ENCODE data around the gene PEX14.

PEX14 gene

DNA sequence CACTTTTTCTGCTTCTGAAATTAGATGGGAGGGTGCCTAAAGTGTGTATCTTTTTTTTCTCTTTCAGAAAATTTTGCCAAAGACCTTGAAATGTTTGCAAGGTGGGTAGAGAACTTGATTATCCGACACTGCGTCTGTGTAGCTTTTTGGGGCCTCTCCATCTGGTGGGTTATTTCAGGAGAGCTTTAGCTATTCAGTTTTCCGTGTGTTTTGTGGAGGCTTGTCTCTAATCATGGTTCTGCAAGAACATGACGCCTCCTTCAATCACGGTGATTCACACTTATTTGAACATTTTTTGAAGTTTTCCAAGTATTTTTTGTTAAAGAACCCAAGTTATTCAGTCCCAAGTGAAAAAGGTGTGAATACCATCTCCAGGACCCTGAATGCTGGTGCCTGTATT lies 40.2 kb upstream of the PEX14 start:
- no peak overlapping the region for H3K4me3 ChIP-seq (ENCODE audit: low read depth, low read length)
- H3K9ac ChIP-seq (ENCODE audit: low read depth, low read length), result no peak overlapping the region
- no peaks in the 10 kb centered on the region for H3K36me3 ChIP-seq (ENCODE audit: control insufficient read depth, insufficient read depth, low read length)
- no peaks in the 10 kb centered on the region for H3K9me3 ChIP-seq (ENCODE audit: control insufficient read depth, insufficient read depth, low read length)
- no peak overlapping the region for H3K27ac ChIP-seq (ENCODE audit: low read depth, low read length)
- no peaks in the 10 kb centered on the region for H3K4me1 ChIP-seq (ENCODE audit: control insufficient read depth, insufficient read depth, low read length)
- H3K27me3 ChIP-seq (ENCODE audit: control insufficient read depth, insufficient read depth, low read length), result no peaks in the 10 kb centered on the region

DNA sequence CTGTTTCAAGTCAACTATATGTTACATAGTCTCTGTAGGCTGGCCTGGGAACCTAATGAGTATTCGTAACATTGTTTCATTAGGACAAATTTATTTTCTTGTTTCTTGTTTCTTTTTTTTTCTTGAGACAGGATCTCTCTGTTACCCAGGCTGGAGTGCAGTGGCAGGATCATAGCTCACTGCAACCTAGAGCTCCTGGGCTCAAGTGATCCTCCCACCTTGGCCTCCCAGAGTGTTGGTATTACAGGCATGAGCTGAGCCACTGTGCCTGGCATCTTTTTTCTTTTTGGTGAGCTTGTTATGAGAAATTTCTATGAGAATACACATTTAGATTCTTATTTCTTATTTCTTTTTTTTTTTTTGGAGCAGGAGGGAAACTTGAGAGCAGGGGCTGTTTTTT lies 37.7 kb upstream of the PEX14 start:
- no peak overlapping the region for H3K4me3 ChIP-seq (ENCODE audit: low read depth, low read length)
- H3K9ac ChIP-seq (ENCODE audit: low read depth, low read length), result no peak overlapping the region
- H3K9me3 ChIP-seq (ENCODE audit: control insufficient read depth, insufficient read depth, low read length), result no peaks in the 10 kb centered on the region
- H3K4me1 ChIP-seq (ENCODE audit: control insufficient read depth, insufficient read depth, low read length), result no peaks in the 10 kb centered on the region
- H3K27ac ChIP-seq (ENCODE audit: low read depth, low read length), result no peak overlapping the region
- no peaks in the 10 kb centered on the region for H3K36me3 ChIP-seq (ENCODE audit: control insufficient read depth, insufficient read depth, low read length)
- H3K27me3 ChIP-seq (ENCODE audit: control insufficient read depth, insufficient read depth, low read length), result no peaks in the 10 kb centered on the region

DNA sequence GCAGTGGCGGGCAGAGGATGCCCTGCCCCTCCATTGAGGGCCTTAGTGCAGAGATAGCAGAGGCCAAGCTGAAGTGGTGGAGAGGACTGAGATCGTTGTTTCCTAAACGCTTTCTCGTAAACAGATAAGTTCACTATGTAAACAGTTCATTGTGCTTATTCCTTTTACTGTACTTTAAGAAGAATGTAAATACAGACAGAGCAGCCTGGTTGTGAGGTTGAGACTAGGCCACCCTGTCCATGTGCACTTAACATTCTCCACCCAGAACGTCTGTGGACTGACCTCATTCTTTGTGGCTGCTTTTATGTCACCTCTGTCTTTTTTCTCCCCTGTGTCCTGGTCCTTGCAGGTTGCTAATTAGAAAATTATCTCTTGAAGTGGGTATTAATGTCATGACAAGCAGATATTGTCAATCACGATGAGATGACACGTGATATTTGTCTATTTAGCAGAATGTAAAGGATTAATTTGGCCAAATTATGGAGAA lies 36.0 kb upstream of the PEX14 start:
- H3K9ac ChIP-seq (ENCODE audit: low read depth, low read length), result no peak overlapping the region
- no peak overlapping the region for H3K4me3 ChIP-seq (ENCODE audit: low read depth, low read length)
- H3K27me3 ChIP-seq (ENCODE audit: control insufficient read depth, insufficient read depth, low read length), result no peaks in the 10 kb centered on the region
- no peaks in the 10 kb centered on the region for H3K4me1 ChIP-seq (ENCODE audit: control insufficient read depth, insufficient read depth, low read length)
- H3K27ac ChIP-seq (ENCODE audit: low read depth, low read length), result no peak overlapping the region
- no peaks in the 10 kb centered on the region for H3K36me3 ChIP-seq (ENCODE audit: control insufficient read depth, insufficient read depth, low read length)
- no peaks in the 10 kb centered on the region for H3K9me3 ChIP-seq (ENCODE audit: control insufficient read depth, insufficient read depth, low read length)

DNA sequence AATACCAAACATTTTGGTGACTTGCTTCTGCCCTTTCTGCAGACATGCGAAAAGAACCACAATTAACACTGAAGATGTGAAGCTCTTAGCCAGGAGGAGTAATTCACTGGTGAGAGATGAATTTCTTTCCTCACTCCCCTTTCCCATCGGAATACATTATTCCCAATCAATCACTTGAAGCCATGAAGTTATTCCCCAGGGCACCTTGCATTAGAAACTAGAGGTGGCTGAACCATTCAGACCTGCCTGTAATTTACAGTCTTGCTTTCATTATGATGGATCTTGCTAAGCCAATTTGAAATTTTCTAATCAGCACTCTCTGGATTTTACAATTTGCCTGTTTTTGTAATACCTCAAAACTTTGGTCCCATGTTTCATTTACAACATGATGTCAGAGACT lies 34.4 kb upstream of the PEX14 start:
- Histone ChIP-seq H3K27me3 (ENCODE audit: control insufficient read depth, insufficient read depth, low read length) (no peaks in the 10 kb centered on the region), H3K9me3 (ENCODE audit: control insufficient read depth, insufficient read depth, low read length) (no peaks in the 10 kb centered on the region), H3K9ac (ENCODE audit: low read depth, low read length) (no peak overlapping the region), H3K36me3 (ENCODE audit: control insufficient read depth, insufficient read depth, low read length) (no peaks in the 10 kb centered on the region), H3K4me3 (ENCODE audit: low read depth, low read length) (no peak overlapping the region), H3K27ac (ENCODE audit: low read depth, low read length) (no peak overlapping the region), H3K4me1 (ENCODE audit: control insufficient read depth, insufficient read depth, low read length) (no peaks in the 10 kb centered on the region)

DNA sequence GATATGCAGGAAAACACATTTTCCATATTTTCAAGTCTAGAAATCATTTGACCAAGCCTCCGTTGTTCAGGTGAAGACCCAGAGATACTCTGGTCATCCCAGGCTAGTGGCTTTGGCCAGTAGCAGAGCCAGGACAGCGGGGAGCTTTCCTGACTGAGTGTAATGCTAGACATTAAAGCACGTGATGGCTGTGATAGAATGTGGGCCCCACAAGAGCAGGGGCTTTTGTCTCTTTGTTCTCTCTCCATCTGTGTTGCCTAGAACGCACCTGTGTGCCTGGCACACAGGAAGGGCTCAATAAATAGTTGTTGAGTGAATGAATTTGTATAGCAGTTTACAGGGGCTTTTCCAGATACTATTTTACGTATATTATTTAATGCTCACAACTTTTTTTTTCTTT lies 34.0 kb upstream of the PEX14 start:
- Histone ChIP-seq H3K9ac (ENCODE audit: low read depth, low read length) (no peak overlapping the region), H3K4me3 (ENCODE audit: low read depth, low read length) (no peak overlapping the region), H3K27me3 (ENCODE audit: control insufficient read depth, insufficient read depth, low read length) (no peaks in the 10 kb centered on the region), H3K9me3 (ENCODE audit: control insufficient read depth, insufficient read depth, low read length) (no peaks in the 10 kb centered on the region), H3K4me1 (ENCODE audit: control insufficient read depth, insufficient read depth, low read length) (no peaks in the 10 kb centered on the region), H3K27ac (ENCODE audit: low read depth, low read length) (no peak overlapping the region), H3K36me3 (ENCODE audit: control insufficient read depth, insufficient read depth, low read length) (no peaks in the 10 kb centered on the region)

DNA sequence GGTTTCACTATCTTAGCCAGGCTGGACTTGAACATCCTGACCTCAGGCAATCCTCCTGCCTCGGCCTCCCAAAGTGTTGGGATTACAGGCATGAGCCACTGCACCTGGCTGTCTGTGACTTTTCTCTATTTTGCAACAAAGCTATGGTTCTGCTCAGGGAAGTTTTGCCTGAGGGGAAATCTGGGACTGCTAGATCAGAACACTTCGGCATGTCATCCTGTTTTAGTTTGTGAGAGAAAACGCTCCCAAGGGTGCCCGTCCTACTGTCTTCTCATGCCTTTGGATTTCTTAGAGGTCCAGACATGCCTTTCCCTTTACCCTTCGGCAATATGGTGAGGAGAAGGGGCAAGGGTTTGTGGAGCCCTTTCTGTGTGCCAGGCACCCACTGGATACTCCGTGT lies 30.5 kb upstream of the PEX14 start:
- H3K36me3 ChIP-seq (ENCODE audit: control insufficient read depth, insufficient read depth, low read length), result no peaks in the 10 kb centered on the region
- H3K27me3 ChIP-seq (ENCODE audit: control insufficient read depth, insufficient read depth, low read length), result no peaks in the 10 kb centered on the region
- no peaks in the 10 kb centered on the region for H3K4me1 ChIP-seq (ENCODE audit: control insufficient read depth, insufficient read depth, low read length)
- no peaks in the 10 kb centered on the region for H3K9me3 ChIP-seq (ENCODE audit: control insufficient read depth, insufficient read depth, low read length)
- no peak overlapping the region for H3K27ac ChIP-seq (ENCODE audit: low read depth, low read length)
- H3K4me3 ChIP-seq (ENCODE audit: low read depth, low read length), result no peak overlapping the region
- H3K9ac ChIP-seq (ENCODE audit: low read depth, low read length), result no peak overlapping the region

DNA sequence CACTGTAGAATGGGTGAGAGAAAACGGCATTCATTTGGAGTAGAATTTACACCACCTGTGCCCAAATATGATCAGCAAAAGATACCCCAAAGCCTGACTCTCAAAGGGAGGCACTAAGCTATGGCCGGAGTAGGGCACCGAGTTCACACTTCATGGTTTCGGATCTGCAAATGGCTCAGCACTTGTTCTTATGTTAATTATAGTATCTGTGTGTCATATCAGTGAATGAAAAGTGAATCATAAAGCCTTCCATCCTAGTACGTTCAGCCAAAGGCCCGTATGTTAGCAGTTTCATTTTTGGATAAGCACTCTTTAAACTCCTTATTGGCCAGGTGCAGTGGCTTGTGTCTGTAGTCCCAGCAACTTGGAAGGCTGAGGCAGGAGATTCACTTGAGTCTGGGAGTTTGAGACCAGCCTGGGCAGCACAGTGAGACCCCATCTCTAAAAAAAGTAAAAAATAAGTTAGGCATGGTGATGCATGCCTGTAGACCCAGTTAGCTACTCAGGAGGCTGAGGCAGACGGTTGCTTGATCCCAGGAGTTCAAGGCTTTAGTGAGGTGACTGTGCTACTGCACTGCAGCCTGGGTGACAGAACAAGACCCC lies 29.9 kb upstream of the PEX14 start:
- Histone ChIP-seq H3K9me3 (ENCODE audit: control insufficient read depth, insufficient read depth, low read length) (no peaks in the 10 kb centered on the region), H3K36me3 (ENCODE audit: control insufficient read depth, insufficient read depth, low read length) (no peaks in the 10 kb centered on the region), H3K4me3 (ENCODE audit: low read depth, low read length) (no peak overlapping the region), H3K27ac (ENCODE audit: low read depth, low read length) (no peak overlapping the region), H3K9ac (ENCODE audit: low read depth, low read length) (no peak overlapping the region), H3K4me1 (ENCODE audit: control insufficient read depth, insufficient read depth, low read length) (no peaks in the 10 kb centered on the region), H3K27me3 (ENCODE audit: control insufficient read depth, insufficient read depth, low read length) (no peaks in the 10 kb centered on the region)

DNA sequence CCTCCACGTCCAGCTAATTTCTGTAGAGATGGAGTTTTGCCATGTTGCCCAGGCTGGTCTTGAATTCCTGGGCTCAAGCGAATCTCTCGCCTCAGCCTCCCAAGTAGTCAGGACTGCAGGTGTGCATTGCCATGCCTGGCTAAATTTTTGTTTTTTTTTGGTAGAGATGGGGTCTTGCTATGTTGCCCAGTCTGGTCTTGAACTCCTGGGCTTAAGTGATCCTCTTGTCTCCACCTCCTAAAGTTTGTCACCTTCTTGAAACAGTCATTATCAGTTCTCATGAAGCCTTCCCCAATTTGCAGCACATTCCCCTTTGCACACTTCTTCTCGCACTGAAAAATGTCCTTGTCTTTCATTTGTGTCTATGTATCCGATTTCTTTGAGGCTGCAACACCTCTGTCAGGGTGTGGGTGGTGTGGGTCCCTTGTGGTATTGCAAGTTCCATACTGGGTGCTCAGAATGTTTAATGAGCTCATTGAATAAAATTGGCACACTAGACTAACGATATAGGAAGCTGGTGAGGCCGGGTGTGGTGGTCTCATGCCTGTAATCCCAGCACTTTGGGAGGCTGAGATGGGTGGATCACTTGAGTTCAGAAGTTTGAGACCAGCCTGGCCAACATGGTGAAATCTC lies 27.8 kb upstream of the PEX14 start:
- no peak overlapping the region for H3K4me3 ChIP-seq (ENCODE audit: low read depth, low read length)
- peaks cover 13% of the 10 kb centered on the region; the same call in 1 of the 2 replicates for H3K4me1 ChIP-seq (ENCODE audit: control insufficient read depth, insufficient read depth, low read length)
- no peak overlapping the region for H3K27ac ChIP-seq (ENCODE audit: low read depth, low read length)

DNA sequence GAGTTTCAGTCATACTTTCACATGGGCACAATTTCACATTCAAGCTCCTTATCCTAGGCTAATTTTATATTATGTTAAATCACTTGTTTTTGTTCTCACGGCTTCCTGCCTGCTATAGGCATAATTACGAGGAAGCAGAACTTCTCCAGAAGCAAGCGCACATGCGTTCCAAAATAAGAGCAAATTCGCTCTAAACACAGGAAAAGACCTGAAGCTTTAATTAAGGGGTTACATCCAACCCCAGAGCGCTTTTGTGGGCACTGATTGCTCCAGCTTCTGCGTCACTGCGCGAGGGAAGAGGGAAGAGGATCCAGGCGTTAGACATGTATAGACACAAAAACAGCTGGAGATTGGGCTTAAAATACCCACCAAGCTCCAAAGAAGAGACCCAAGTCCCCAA lies 25.0 kb upstream of the PEX14 start, which contains the start of gene CORT:
Gene CORT (plus strand): TSS at position 281 of the 400 bp plus-strand sequence. CDS start 193 bp downstream, outside the sequence.
- H3K27ac ChIP-seq (ENCODE audit: low read depth, low read length), result no peak within 1 kb of the TSS

More for the DNA sequence above, 27.8 kb upstream of the PEX14 start:
- Histone ChIP-seq H3K9ac (ENCODE audit: low read depth, low read length) (no peak overlapping the region), H3K9me3 (ENCODE audit: control insufficient read depth, insufficient read depth, low read length) (no peaks in the 10 kb centered on the region), H3K36me3 (ENCODE audit: control insufficient read depth, insufficient read depth, low read length) (no peaks in the 10 kb centered on the region), H3K27me3 (ENCODE audit: control insufficient read depth, insufficient read depth, low read length) (no peaks in the 10 kb centered on the region)

DNA sequence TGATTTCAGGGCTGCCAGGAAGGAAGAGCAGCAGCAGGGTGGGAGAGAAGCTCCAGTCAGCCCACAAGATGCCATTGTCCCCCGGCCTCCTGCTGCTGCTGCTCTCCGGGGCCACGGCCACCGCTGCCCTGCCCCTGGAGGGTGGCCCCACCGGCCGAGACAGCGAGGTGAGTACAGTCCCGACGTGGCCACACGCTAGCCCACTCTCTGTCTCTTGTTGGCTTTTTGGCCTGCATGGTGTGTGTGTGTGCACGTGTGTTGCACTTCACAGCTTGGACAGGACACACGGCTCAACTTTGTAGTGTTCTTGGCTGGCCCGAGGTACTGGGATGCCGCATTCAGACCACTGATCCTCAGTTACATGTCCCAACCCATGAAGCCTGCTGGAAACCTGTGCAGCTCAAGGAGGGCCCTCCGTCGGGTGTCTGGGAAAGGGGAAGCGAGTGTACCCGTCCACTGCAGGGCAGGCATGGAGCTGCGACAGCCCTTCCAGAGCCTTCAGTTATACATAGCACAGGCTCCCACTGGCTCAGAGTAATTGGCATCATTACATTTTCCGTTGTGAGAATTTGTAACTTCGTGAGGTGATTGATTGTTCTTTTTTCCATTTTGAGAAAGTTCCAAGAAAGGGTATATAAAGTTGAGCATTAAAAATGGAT lies 24.5 kb upstream of the PEX14 start:
- H3K27me3 ChIP-seq (ENCODE audit: control insufficient read depth, insufficient read depth, low read length), result no peaks in the 10 kb centered on the region
- no peak overlapping the region for H3K4me3 ChIP-seq (ENCODE audit: low read depth, low read length)
- no peaks in the 10 kb centered on the region for H3K36me3 ChIP-seq (ENCODE audit: control insufficient read depth, insufficient read depth, low read length)
- H3K9me3 ChIP-seq (ENCODE audit: control insufficient read depth, insufficient read depth, low read length), result no peaks in the 10 kb centered on the region
- H3K9ac ChIP-seq (ENCODE audit: low read depth, low read length), result no peak overlapping the region
- peaks cover 14% of the 10 kb centered on the region; the same call in 1 of the 2 replicates for H3K4me1 ChIP-seq (ENCODE audit: control insufficient read depth, insufficient read depth, low read length)
- no peak overlapping the region for H3K27ac ChIP-seq (ENCODE audit: low read depth, low read length)

More for the DNA sequence above, 25.0 kb upstream of the PEX14 start, which contains the start of gene CORT:
- Histone ChIP-seq H3K36me3 (ENCODE audit: control insufficient read depth, insufficient read depth, low read length) (no peaks in the 10 kb centered on the region), H3K27me3 (ENCODE audit: control insufficient read depth, insufficient read depth, low read length) (no peaks in the 10 kb centered on the region), H3K4me3 (ENCODE audit: low read depth, low read length) (no peak within 1 kb of the TSS), H3K9me3 (ENCODE audit: control insufficient read depth, insufficient read depth, low read length) (no peaks in the 10 kb centered on the region), H3K4me1 (ENCODE audit: control insufficient read depth, insufficient read depth, low read length) (peaks cover 14% of the 10 kb centered on the region; the same call in 1 of the 2 replicates), H3K9ac (ENCODE audit: low read depth, low read length) (no peak within 1 kb of the TSS)

DNA sequence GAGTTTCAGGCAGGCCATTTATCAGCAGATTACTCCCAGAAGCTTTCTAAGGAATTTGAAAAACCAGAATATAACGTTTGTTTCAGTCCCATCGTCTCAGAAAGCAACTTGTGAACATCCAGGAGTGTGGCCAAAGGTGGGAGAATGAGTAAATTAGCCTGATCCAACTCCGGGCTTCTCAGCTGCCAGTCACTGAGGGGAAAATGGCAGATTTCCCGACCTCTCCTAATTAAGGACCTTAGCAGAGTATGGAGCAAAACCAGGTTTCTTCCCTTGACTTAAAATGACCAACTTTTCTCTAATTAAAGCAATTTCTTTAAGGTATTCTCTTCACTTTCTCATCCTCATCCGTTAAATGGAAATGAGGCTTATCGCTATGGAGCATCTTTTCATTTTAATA lies 23.9 kb upstream of the PEX14 start:
- Histone ChIP-seq H3K27me3 (ENCODE audit: control insufficient read depth, insufficient read depth, low read length) (no peaks in the 10 kb centered on the region), H3K9me3 (ENCODE audit: control insufficient read depth, insufficient read depth, low read length) (no peaks in the 10 kb centered on the region), H3K9ac (ENCODE audit: low read depth, low read length) (no peak overlapping the region), H3K4me1 (ENCODE audit: control insufficient read depth, insufficient read depth, low read length) (peaks cover 14% of the 10 kb centered on the region; the same call in 1 of the 2 replicates), H3K4me3 (ENCODE audit: low read depth, low read length) (no peak overlapping the region), H3K27ac (ENCODE audit: low read depth, low read length) (peak overlapping the region; percentile 51), H3K36me3 (ENCODE audit: control insufficient read depth, insufficient read depth, low read length) (no peaks in the 10 kb centered on the region)
